Panc1 (cell line): Measurements from ENCODE around the gene DCUN1D4. TPM values are rescaled to one million over a fixed set of nuclear protein-coding genes. Genes with fewer than 3 reads are reported as not detected.

Experiments used
- ATAC-seq: fragments of 200-7000 bp; cut with Tn5 transposase; 2 replicates; pipeline ENCODE4 v1.9.1; 2020; ENCODE audit warnings: mild to moderate bottlenecking, moderate library complexity
- BruUV-seq: library from RNA; stranded (reverse); fragments of 400-500 nt; replicated peaks from 2 replicates; lab custom pipeline; 2021; lab: Mats Ljungman, UMichigan
- CTCF ChIA-PET: fragments of 300-600 bp; sonication (Branson Sonifier 250); formaldehyde crosslinking; loops from one replicate; lab custom pipeline; 2022; ENCODE audit warnings: antibody characterized with exemption; lab: Charles Lee
- POLR2A ChIA-PET: fragments of 300-600 bp; sonication (Branson Sonifier 250); formaldehyde crosslinking; loops from one replicate; lab custom pipeline; 2022; ENCODE audit warnings: antibody characterized with exemption; lab: Charles Lee
- DNase-seq: peaks from one replicate; pipeline ENCODE4 v3.0.0-alpha.2; 2010; ENCODE audit warnings: low read depth, low spot score
- H3K27ac ChIP-seq: 2 replicates; pipeline ENCODE4 v1.5.1; 2011; ENCODE audit warnings: mild to moderate bottlenecking, low read length, inconsistent platforms
- H3K27me3 ChIP-seq: fragments of 200-500 bp; sonication (Bioruptor generic); 2 replicates; pipeline ENCODE4 v1.6.0; 2014; ENCODE audit warnings: low read length, inconsistent platforms; ENCODE audit not compliant: control insufficient read depth, insufficient read depth
- H3K36me3 ChIP-seq: fragments of 200-500 bp; sonication (Bioruptor generic); 2 replicates; pipeline ENCODE4 v1.5.1; 2014; ENCODE audit warnings: inconsistent platforms, mild to moderate bottlenecking, low read length, moderate library complexity; ENCODE audit not compliant: control insufficient read depth, insufficient read depth
- H3K4me1 ChIP-seq: 2 replicates; pipeline ENCODE4 v1.5.1; 2011; ENCODE audit warnings: inconsistent platforms, mild to moderate bottlenecking, low read length, moderate library complexity; ENCODE audit not compliant: control insufficient read depth, insufficient read depth
- H3K4me3 ChIP-seq, 2 experiments: 2 replicates each; pipeline ENCODE4 v1.5.1; 2011 to 2012; ENCODE audit warnings: low read depth in 2 of 2, low read length in 2 of 2, mild to moderate bottlenecking in 2 of 2, inconsistent platforms in 1 of 2, moderate library complexity in 1 of 2
- H3K9me3 ChIP-seq: fragments of 200-500 bp; sonication (Bioruptor generic); 2 replicates; pipeline ENCODE4 v1.5.1; 2014; ENCODE audit warnings: low read depth, mild to moderate bottlenecking, inconsistent platforms, low read length, moderate library complexity; ENCODE audit not compliant: control insufficient read depth, insufficient read depth
- POLR2AphosphoS5 ChIP-seq: IDR thresholded peaks from 2 replicates; pipeline ENCODE4 v1.6.1; 2012; ENCODE audit warnings: mild to moderate bottlenecking, low read depth, low read length, moderate library complexity
- SIN3A ChIP-seq: IDR thresholded peaks from 2 replicates; pipeline ENCODE4 v1.6.1; 2012; ENCODE audit warnings: low read depth, mild to moderate bottlenecking, low read length, moderate library complexity, borderline replicate concordance; ENCODE audit not compliant: insufficient read depth
- TCF7L2 ChIP-seq: IDR thresholded peaks from 2 replicates; pipeline ENCODE4 v1.6.1; 2011; ENCODE audit warnings: mild to moderate bottlenecking, low read depth, low read length, inconsistent platforms
- in situ Hi-C: cut with HindIII; loops from 2 replicates; pipeline ENCODE4 v1.10.0; 2016; ENCODE audit warnings: low sequenced_read_pairs, low pct_unique_long_range_greater_than_20kb
- intact Hi-C: fragments of 100-400 bp; cut with micrococcal nuclease; formaldehyde crosslinking; loops from one replicate; pipeline ENCODE4 v1.10.0; 2022; ENCODE audit not compliant: unreplicated experiment
- total RNA-seq: library from RNA; stranded (reverse); gene quantifications from one replicate; pipeline ENCODE4 v1.2.1, GENCODE V29; 2021; ENCODE audit not compliant: unreplicated experiment
- TF ChIP-seq, protein P1 (sequence below), 2 experiments: IDR thresholded peaks; 2 replicates each; pipeline ENCODE4 v1.6.1; 2011 to 2012; ENCODE audit warnings: low read depth in 2 of 2, control low read depth in 1 of 2, low read length in 1 of 2, mild to moderate bottlenecking in 1 of 2, moderate library complexity in 1 of 2; ENCODE audit not compliant: insufficient read depth in 1 of 2
- TF ChIP-seq, protein P2 (sequence below): fragments of 450-650 bp; IDR thresholded peaks from 2 replicates; pipeline ENCODE4 v1.5.1; 2017; ENCODE audit warnings: mild to moderate bottlenecking

DCUN1D4 gene
- total RNA-seq, 1 experiment from 2014 or later, result 64.6 TPM

DNA sequence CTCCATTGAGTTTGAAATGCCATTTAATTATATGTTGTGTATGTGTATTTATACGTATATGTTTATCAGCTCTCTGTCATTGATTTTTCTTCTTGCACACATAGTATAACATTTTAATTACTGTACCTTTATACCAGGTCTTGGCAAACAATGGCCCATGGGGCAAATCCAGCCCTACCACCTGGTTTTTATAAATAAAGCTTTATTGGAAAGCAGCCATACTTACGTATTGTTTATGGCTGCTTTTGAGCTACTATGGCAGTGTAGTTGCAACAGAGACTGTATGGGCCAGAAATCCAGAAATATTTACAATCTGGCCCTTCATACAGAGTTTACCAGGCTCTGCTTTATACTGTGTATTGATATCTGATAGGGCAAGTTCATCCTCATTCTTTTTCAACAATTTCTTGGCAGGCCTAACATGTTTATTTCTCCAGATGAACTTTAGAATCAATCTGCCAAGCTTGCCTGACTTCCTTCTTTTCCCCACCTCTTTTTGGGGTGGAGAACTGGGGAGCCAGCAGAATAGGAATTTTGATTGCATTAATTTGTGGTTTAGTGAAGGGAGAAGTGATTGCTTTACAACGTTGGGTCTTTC, 15.8 kb downstream of the DCUN1D4 start:
- 0 out of 2 replicates have a peak, but pooled peaks cover under 1% of the 10 kb centered on the region for H3K36me3 ChIP-seq
- in situ Hi-C loops (no loop called here), intact Hi-C loops (no loop called here)
- no peaks in the 10 kb centered on the region for H3K27me3 ChIP-seq
- H3K4me3 ChIP-seq, result no peak overlapping the region
- TF ChIP-seq, protein P1, sequence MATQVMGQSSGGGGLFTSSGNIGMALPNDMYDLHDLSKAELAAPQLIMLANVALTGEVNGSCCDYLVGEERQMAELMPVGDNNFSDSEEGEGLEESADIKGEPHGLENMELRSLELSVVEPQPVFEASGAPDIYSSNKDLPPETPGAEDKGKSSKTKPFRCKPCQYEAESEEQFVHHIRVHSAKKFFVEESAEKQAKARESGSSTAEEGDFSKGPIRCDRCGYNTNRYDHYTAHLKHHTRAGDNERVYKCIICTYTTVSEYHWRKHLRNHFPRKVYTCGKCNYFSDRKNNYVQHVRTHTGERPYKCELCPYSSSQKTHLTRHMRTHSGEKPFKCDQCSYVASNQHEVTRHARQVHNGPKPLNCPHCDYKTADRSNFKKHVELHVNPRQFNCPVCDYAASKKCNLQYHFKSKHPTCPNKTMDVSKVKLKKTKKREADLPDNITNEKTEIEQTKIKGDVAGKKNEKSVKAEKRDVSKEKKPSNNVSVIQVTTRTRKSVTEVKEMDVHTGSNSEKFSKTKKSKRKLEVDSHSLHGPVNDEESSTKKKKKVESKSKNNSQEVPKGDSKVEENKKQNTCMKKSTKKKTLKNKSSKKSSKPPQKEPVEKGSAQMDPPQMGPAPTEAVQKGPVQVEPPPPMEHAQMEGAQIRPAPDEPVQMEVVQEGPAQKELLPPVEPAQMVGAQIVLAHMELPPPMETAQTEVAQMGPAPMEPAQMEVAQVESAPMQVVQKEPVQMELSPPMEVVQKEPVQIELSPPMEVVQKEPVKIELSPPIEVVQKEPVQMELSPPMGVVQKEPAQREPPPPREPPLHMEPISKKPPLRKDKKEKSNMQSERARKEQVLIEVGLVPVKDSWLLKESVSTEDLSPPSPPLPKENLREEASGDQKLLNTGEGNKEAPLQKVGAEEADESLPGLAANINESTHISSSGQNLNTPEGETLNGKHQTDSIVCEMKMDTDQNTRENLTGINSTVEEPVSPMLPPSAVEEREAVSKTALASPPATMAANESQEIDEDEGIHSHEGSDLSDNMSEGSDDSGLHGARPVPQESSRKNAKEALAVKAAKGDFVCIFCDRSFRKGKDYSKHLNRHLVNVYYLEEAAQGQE (IDR thresholded peaks at IDR 0.05; ENCODE audit: insufficient read depth in 1 of 2, low read depth in 2 of 2, low read length in 1 of 2), result no peak
- TF ChIP-seq, protein P2, sequence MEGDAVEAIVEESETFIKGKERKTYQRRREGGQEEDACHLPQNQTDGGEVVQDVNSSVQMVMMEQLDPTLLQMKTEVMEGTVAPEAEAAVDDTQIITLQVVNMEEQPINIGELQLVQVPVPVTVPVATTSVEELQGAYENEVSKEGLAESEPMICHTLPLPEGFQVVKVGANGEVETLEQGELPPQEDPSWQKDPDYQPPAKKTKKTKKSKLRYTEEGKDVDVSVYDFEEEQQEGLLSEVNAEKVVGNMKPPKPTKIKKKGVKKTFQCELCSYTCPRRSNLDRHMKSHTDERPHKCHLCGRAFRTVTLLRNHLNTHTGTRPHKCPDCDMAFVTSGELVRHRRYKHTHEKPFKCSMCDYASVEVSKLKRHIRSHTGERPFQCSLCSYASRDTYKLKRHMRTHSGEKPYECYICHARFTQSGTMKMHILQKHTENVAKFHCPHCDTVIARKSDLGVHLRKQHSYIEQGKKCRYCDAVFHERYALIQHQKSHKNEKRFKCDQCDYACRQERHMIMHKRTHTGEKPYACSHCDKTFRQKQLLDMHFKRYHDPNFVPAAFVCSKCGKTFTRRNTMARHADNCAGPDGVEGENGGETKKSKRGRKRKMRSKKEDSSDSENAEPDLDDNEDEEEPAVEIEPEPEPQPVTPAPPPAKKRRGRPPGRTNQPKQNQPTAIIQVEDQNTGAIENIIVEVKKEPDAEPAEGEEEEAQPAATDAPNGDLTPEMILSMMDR, result no peak
- TF ChIP-seq POLR2AphosphoS5 (no peak), TCF7L2 (no peak), SIN3A (no peak)
- no peaks in the 10 kb centered on the region; the same call in 1 of the 2 replicates for H3K4me1 ChIP-seq
- DNase-seq (no peak), ATAC-seq (no peak)
- ChIA-PET POLR2A (no interaction called here), CTCF (no interaction called here)
- no TSS peak for BruUV-seq
- no peaks in the 10 kb centered on the region for H3K9me3 ChIP-seq
- no peak overlapping the region for H3K27ac ChIP-seq

DNA sequence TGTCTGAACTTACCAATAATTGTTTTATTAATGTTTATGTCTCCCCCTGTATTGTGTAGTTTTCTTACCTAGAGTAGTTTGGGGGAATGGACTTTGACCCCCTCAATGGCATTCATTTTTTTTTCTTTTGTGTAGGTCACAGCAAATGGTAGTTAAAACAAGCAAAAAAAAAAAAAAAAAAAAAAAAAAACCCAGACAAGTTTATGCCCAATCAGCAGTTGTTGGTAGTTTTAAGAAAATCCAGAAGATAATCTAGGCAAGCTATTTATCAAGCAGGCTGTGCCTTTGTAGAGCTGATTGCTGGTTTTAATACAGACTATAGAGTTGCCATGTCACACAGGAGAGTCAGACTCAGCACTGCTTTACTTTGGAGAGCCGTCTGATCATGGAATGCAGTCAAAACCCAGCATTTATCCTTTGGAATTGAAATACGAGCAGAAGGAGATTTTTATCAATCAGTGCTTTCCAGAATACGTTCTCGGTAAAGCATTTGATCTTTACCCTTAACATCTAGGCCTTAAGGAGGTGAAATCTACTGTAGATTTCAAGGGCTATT, 16.6 kb downstream of the DCUN1D4 start:
- no TSS peak for BruUV-seq
- intact Hi-C loops, result no loop called here
- POLR2A ChIA-PET, result no interaction called here

More for the DNA sequence above, 16.6 kb downstream of the DCUN1D4 start:
- Histone ChIP-seq H3K4me1 (no peaks in the 10 kb centered on the region; the same call in 1 of the 2 replicates), H3K27me3 (no peaks in the 10 kb centered on the region), H3K27ac (no peak overlapping the region), H3K36me3 (0 out of 2 replicates have a peak, but pooled peaks cover 4% of the 10 kb centered on the region), H3K9me3 (no peaks in the 10 kb centered on the region), H3K4me3 (no peak overlapping the region)
- no peak for ATAC-seq
- DNase-seq, result no peak
- in situ Hi-C loops, result no loop called here
- TF ChIP-seq, protein P1 (IDR thresholded peaks at IDR 0.05; ENCODE audit: insufficient read depth in 1 of 2, low read depth in 2 of 2, low read length in 1 of 2), result no peak
- no peak for TF ChIP-seq TCF7L2
- TF ChIP-seq, protein P2, result no peak
- no peak for TF ChIP-seq SIN3A
- TF ChIP-seq POLR2AphosphoS5, result no peak
- CTCF ChIA-PET, result no interaction called here
